HepG2 (cell line): ENCODE data around the gene RPS19BP1. TPM values are rescaled to one million over a fixed set of nuclear protein-coding genes. Genes with fewer than 3 reads are reported as not detected.

ENCODE experiments used
- ARID2 ChIP-seq: sonication (generic); formaldehyde crosslinking; IDR thresholded peaks from 2 replicates; pipeline ENCODE4 v1.8.1; 2022; ENCODE audit warnings: mild to moderate bottlenecking, missing genetic modification reagents, borderline replicate concordance
- BRD4 ChIP-seq: sonication (generic); formaldehyde crosslinking; IDR thresholded peaks from 2 replicates; pipeline ENCODE4 v1.4.0; 2020; ENCODE audit warnings: missing genetic modification reagents
- CREM ChIP-seq, 2 experiments: sonication (generic) in 1 of 2; formaldehyde crosslinking in 1 of 2; IDR thresholded peaks; 2 replicates each; pipeline versions ENCODE4 v1.4.0 to v1.6.1; 2016 to 2020; ENCODE audit warnings: antibody characterized with exemption in 1 of 2, mild to moderate bottlenecking in 1 of 2, missing genetic modification reagents in 1 of 2
- CSRNP2 ChIP-seq: sonication (generic); formaldehyde crosslinking; conservative IDR thresholded peaks from 2 replicates; pipeline ENCODE4 v1.8.0; 2022; ENCODE audit warnings: low read depth, missing genetic modification reagents
- ETS1 ChIP-seq: sonication (generic); formaldehyde crosslinking; IDR thresholded peaks from 2 replicates; pipeline ENCODE4 v1.4.0; 2020; ENCODE audit warnings: missing genetic modification reagents
- GFI1 ChIP-seq: sonication (generic); formaldehyde crosslinking; IDR thresholded peaks from 2 replicates; pipeline ENCODE4 v1.5.0; 2020; ENCODE audit warnings: missing genetic modification reagents, mild to moderate bottlenecking, borderline replicate concordance
- HMG20B ChIP-seq: conservative IDR thresholded peaks from 2 replicates; pipeline ENCODE4 v1.6.1; 2016; ENCODE audit warnings: missing genetic modification reagents, missing compliant biosample characterization
- MEIS1 ChIP-seq: sonication (generic); formaldehyde crosslinking; IDR thresholded peaks from 2 replicates; pipeline ENCODE4 v1.9.0; 2021; ENCODE audit warnings: mild to moderate bottlenecking, missing genetic modification reagents, moderate library complexity, borderline replicate concordance
- PRPF4 ChIP-seq: fragments of 200-400 bp; formaldehyde crosslinking; IDR thresholded peaks from 2 replicates; pipeline ENCODE4 v1.6.1; 2016; ENCODE audit warnings: low read length, low read depth; ENCODE audit not compliant: poor library complexity, severe bottlenecking
- RAD21 ChIP-seq: fragments of 450-650 bp; formaldehyde crosslinking; IDR thresholded peaks from 2 replicates; pipeline ENCODE4 v1.5.0; 2020; ENCODE audit warnings: mild to moderate bottlenecking
- RBAK ChIP-seq: sonication (generic); formaldehyde crosslinking; IDR thresholded peaks from 2 replicates; pipeline ENCODE4 v1.5.1; 2020; ENCODE audit warnings: mild to moderate bottlenecking, missing genetic modification reagents
- SIX4 ChIP-seq: sonication (generic); formaldehyde crosslinking; IDR thresholded peaks from 2 replicates; pipeline ENCODE4 v1.4.0; 2020; ENCODE audit warnings: missing genetic modification reagents
- SP4 ChIP-seq: sonication (generic); formaldehyde crosslinking; IDR thresholded peaks from 2 replicates; pipeline ENCODE4 v1.8.1; 2023; ENCODE audit warnings: mild to moderate bottlenecking, missing genetic modification reagents
- TAF15 ChIP-seq: fragments of 200-400 bp; formaldehyde crosslinking; IDR thresholded peaks from one replicate; pipeline ENCODE4 v1.6.1; 2018; ENCODE audit warnings: mild to moderate bottlenecking, low read depth, low read length; ENCODE audit not compliant: poor library complexity, severe bottlenecking
- TBX2 ChIP-seq: sonication (generic); formaldehyde crosslinking; IDR thresholded peaks from 2 replicates; pipeline ENCODE4 v1.5.0; 2020; ENCODE audit warnings: missing genetic modification reagents, mild to moderate bottlenecking, borderline replicate concordance
- XBP1 ChIP-seq: sonication (generic); formaldehyde crosslinking; IDR thresholded peaks from 2 replicates; pipeline ENCODE4 v1.5.0; 2020; ENCODE audit warnings: missing genetic modification reagents
- ZBTB43 ChIP-seq: sonication (generic); formaldehyde crosslinking; conservative IDR thresholded peaks from 2 replicates; pipeline ENCODE4 v1.4.0; 2020; ENCODE audit warnings: missing genetic modification reagents
- ZFP36L2 ChIP-seq: sonication (generic); formaldehyde crosslinking; IDR thresholded peaks from 2 replicates; pipeline ENCODE4 v1.4.0; 2020; ENCODE audit warnings: missing genetic modification reagents
- ZFP62 ChIP-seq: sonication (generic); formaldehyde crosslinking; IDR thresholded peaks from 2 replicates; pipeline ENCODE4 v1.4.0; 2020; ENCODE audit warnings: missing genetic modification reagents
- ZNF280D ChIP-seq: sonication (generic); formaldehyde crosslinking; IDR thresholded peaks from 2 replicates; pipeline ENCODE4 v1.5.1; 2020; ENCODE audit warnings: mild to moderate bottlenecking, missing genetic modification reagents
- ZNF317 ChIP-seq: sonication (generic); formaldehyde crosslinking; IDR thresholded peaks from 2 replicates; pipeline ENCODE4 v1.5.0; 2020; ENCODE audit warnings: mild to moderate bottlenecking, missing genetic modification reagents
- ZNF383 ChIP-seq: sonication (generic); formaldehyde crosslinking; IDR thresholded peaks from 2 replicates; pipeline ENCODE4 v1.4.0; 2020; ENCODE audit warnings: missing genetic modification reagents, mild to moderate bottlenecking, borderline replicate concordance
- ZNF790 ChIP-seq: sonication (generic); formaldehyde crosslinking; IDR thresholded peaks from 2 replicates; pipeline ENCODE4 v1.8.0; 2022; ENCODE audit warnings: missing genetic modification reagents, mild to moderate bottlenecking, borderline replicate concordance
- polyA plus RNA-seq, 8 experiments: library from polyadenylated mRNA; depleted of rRNA in 3 of 8; stranded (reverse) in 7 of 8; unstranded in 1 of 8; fragments of >200 nt; fragmentation: Illumina TruSeq in 4 of 8; extraction: Trizol in 4 of 8; gene quantifications; 2 replicates each; pipeline versions ENCODE4 v1.2.1 to v1.2.3, GENCODE V29; 2011 to 2016; ENCODE audit warnings: low read depth in 4 of 8, missing spikeins in 1 of 8, mixed read lengths in 1 of 8; ENCODE audit not compliant: insufficient read depth in 1 of 8
- total RNA-seq, 5 experiments: library from RNA; depleted of rRNA; stranded (reverse); fragments of >200 nt; fragmentation: Illumina TruSeq; extraction: Trizol; gene quantifications; 2 replicates each; pipeline ENCODE4 v1.2.3, GENCODE V29; 2016; ENCODE audit warnings: low read depth in 1 of 5

Gene RPS19BP1
- total and polyA plus RNA-seq, 2 of the 13 experiments (the other 11 are each of a cell fraction or from before 2014, with no cell fraction given) = 44.3 to 81.3 TPM

GRCh38 chr22:39534591-39535356, 2.2 kb upstream of the RPS19BP1 start (continued):
- TF ChIP-seq PRPF4 (no peak), ETS1 (CRISPR knock-in tag) (no peak), TAF15 (no peak), CREM (IDR thresholded peaks at IDR 0.05) (no peak), CREM (CRISPR knock-in tag; IDR thresholded peaks at IDR 0.05) (no peak), ZNF383 (CRISPR knock-in tag) (no peak), ZFP62 (CRISPR knock-in tag) (no peak), ZFP36L2 (0 out of 2 replicates have a peak, but pooled peaks have one; percentile 22), ZBTB43 (CRISPR knock-in tag) (no peak), HMG20B (no peak), RAD21 (peak; percentile 95), ZNF317 (no peak), GFI1 (CRISPR knock-in tag) (no peak), MEIS1 (peak; percentile 53; the same call in 1 of the 2 replicates), RBAK (no peak), CSRNP2 (CRISPR knock-in tag) (no peak), ZNF790 (CRISPR knock-in tag) (no peak), SIX4 (CRISPR knock-in tag) (no peak), SP4 (CRISPR knock-in tag) (no peak), TBX2 (CRISPR knock-in tag) (peak; percentile 22; the same call in 1 of the 2 replicates), ARID2 (CRISPR knock-in tag) (0 out of 2 replicates have a peak, but pooled peaks have one; percentile 57), XBP1 (CRISPR knock-in tag) (no peak), ZNF280D (CRISPR knock-in tag) (no peak), BRD4 (CRISPR knock-in tag) (no peak)
